K562 (cell line): ENCODE results near the gene TPM4. TPM values are rescaled to one million over a fixed set of nuclear protein-coding genes. Genes with fewer than 3 reads are reported as not detected.

Source experiments
- ATAC-seq: fragments of 200-7000 bp; cut with Tn5 transposase; 3 replicates; pipeline ENCODE4 v1.9.1; 2020; ENCODE audit warnings: moderate library complexity
- BruUV-seq: library from RNA; stranded (reverse); fragments of 400-500 nt; replicated peaks from 2 replicates; lab custom pipeline; 2021; lab: Mats Ljungman, UMichigan
- CTCF ChIA-PET: fragments of 300-600 bp; formaldehyde crosslinking; extraction: SDS; loops from one replicate; lab custom pipeline; 2021; ENCODE audit warnings: low intra/inter-chr PET ratio; lab: Yijun Ruan, JAX
- POLR2A ChIA-PET: fragments of 300-600, 350-650 bp; sonication (Branson Sonifier 250); formaldehyde crosslinking; extraction: SDS; loops from one replicate; lab custom pipeline; 2021; ENCODE audit warnings: antibody characterized with exemption, inconsistent platforms; lab: Yijun Ruan, JAX
- DNase-seq, 4 experiments: peaks; one replicate each; pipeline versions ENCODE4 v3.0.0 to v3.0.0-alpha.2; 2011 to 2018; ENCODE audit warnings: low spot score in 3 of 4, mixed read lengths in 3 of 4; ENCODE audit errors: extremely low read depth in 1 of 4
- FAIRE-seq: peaks from 2 replicates; lab custom pipeline; 2011; peaks lifted over from hg19 to GRCh38; lab: Jason Lieb, UNC
- H2AFZ ChIP-seq: 2 replicates; pipeline ENCODE4 v1.6.0; 2011; ENCODE audit warnings: low read depth, low read length, control low read depth, inconsistent platforms
- H3K27ac ChIP-seq: fragments of 200-600 bp; 3 replicates; pipeline ENCODE4 v1.8.0; 2011; ENCODE audit warnings: low read depth, mild to moderate bottlenecking, control low read depth, inconsistent platforms, low read length, moderate library complexity, mixed read lengths; ENCODE audit errors: extremely low read depth
- H3K27me3 ChIP-seq, 2 experiments: fragments of 300-600 bp in 1 of 2; 2 replicates in 1 of 2; 3 replicates in 1 of 2; pipeline versions ENCODE4 v1.6.0 to v1.8.0; 2011; ENCODE audit warnings: inconsistent platforms in 2 of 2, low read length in 2 of 2, mild to moderate bottlenecking in 1 of 2, mixed read lengths in 1 of 2, moderate library complexity in 1 of 2; ENCODE audit not compliant: control insufficient read depth in 2 of 2, insufficient read depth in 2 of 2
- H3K36me3 ChIP-seq: fragments of 300-600 bp; 3 replicates; pipeline ENCODE4 v1.8.0; 2011; ENCODE audit warnings: mild to moderate bottlenecking, low read length, inconsistent platforms; ENCODE audit not compliant: control insufficient read depth, insufficient read depth
- H3K4me1 ChIP-seq, 2 experiments: fragments of 200-600 bp in 1 of 2; replicated peaks in 1 of 2; 2 replicates in 1 of 2; 3 replicates in 1 of 2; pipeline versions ENCODE4 v1.5.1 to v1.8.0; 2011; ENCODE audit warnings: inconsistent platforms in 2 of 2, low read length in 2 of 2, mild to moderate bottlenecking in 1 of 2, mixed read lengths in 1 of 2, moderate library complexity in 1 of 2; ENCODE audit not compliant: control insufficient read depth in 2 of 2, insufficient read depth in 2 of 2
- H3K4me2 ChIP-seq: 2 replicates; pipeline ENCODE4 v1.6.1; 2011; ENCODE audit warnings: low read length, control low read depth, inconsistent platforms, mixed read lengths; ENCODE audit not compliant: insufficient read depth
- H3K4me3 ChIP-seq: fragments of 200-600 bp; sonication (generic), shearing (Covaris generic); 2 replicates; pipeline ENCODE4 v1.5.1; 2016; ENCODE audit warnings: control low read depth, inconsistent platforms
- H3K79me2 ChIP-seq: fragments of 200-600 bp; 3 replicates; pipeline ENCODE4 v1.8.0; 2011; ENCODE audit warnings: low read length, inconsistent platforms; ENCODE audit not compliant: control insufficient read depth, insufficient read depth
- H3K9ac ChIP-seq, 2 experiments: 2 replicates each; pipeline versions ENCODE4 v1.6.0 to v1.6.1; 2011; ENCODE audit warnings: low read depth in 2 of 2, low read length in 2 of 2, control low read depth in 1 of 2, inconsistent platforms in 1 of 2, mild to moderate bottlenecking in 1 of 2, mixed read lengths in 1 of 2; ENCODE audit not compliant: insufficient read depth in 1 of 2
- H3K9me1 ChIP-seq: one replicate; pipeline ENCODE4 v1.6.0; 2011; ENCODE audit warnings: inconsistent platforms, mild to moderate bottlenecking, low read length, moderate library complexity; ENCODE audit not compliant: control insufficient read depth, insufficient read depth
- H3K9me3 ChIP-seq: replicated peaks from 2 replicates; pipeline ENCODE4 v1.5.1; 2011; ENCODE audit warnings: low read depth, low read length, inconsistent platforms; ENCODE audit not compliant: control insufficient read depth, insufficient read depth
- H4K20me1 ChIP-seq: replicated peaks from 2 replicates; pipeline ENCODE4 v1.6.1; 2011; ENCODE audit warnings: low read length, inconsistent platforms, mixed read lengths; ENCODE audit not compliant: control insufficient read depth, insufficient read depth
- C11orf30 ChIP-seq: fragments of 450-650 bp; IDR thresholded peaks from 2 replicates; pipeline ENCODE4 v1.6.1; 2016; ENCODE audit warnings: low read depth, mild to moderate bottlenecking
- CREB1 ChIP-seq, 2 experiments: sonication (generic) in 1 of 2; formaldehyde crosslinking in 1 of 2; IDR thresholded peaks; 2 replicates each; pipeline versions ENCODE4 v1.6.1 to v1.8.0; 2012 to 2022; ENCODE audit warnings: inconsistent platforms in 1 of 2, mild to moderate bottlenecking in 1 of 2, missing genetic modification reagents in 1 of 2, moderate library complexity in 1 of 2
- ILK ChIP-seq: fragments of 450-650 bp; IDR thresholded peaks from 2 replicates; pipeline ENCODE4 v1.6.1; 2016; ENCODE audit warnings: missing genetic modification characterization, low read depth, mild to moderate bottlenecking, missing compliant biosample characterization, moderate library complexity, borderline replicate concordance
- MCM3 ChIP-seq: fragments of 450-650 bp; IDR thresholded peaks from 2 replicates; pipeline ENCODE4 v1.6.1; 2016
- TCF3 ChIP-seq: sonication (generic); formaldehyde crosslinking; IDR thresholded peaks from 2 replicates; pipeline ENCODE4 v1.4.0; 2020; ENCODE audit warnings: mild to moderate bottlenecking, missing genetic modification reagents
- THRB ChIP-seq: fragments of 450-650 bp; formaldehyde crosslinking; conservative IDR thresholded peaks from 2 replicates; pipeline ENCODE4 v1.4.0; 2022; ENCODE audit warnings: mild to moderate bottlenecking, missing genetic modification characterization
- ZC3H11A ChIP-seq: IDR thresholded peaks from 2 replicates; pipeline ENCODE4 v1.6.1; 2012; ENCODE audit warnings: low read depth, low read length, improper control_type of control experiment
- ZNF436 ChIP-seq: fragments of 250-450, 450-650 bp; sonication (Bioruptor Pico); formaldehyde crosslinking; IDR thresholded peaks from 2 replicates; pipeline ENCODE4 v1.7.0; 2020; ENCODE audit warnings: mild to moderate bottlenecking
- WGBS: fragments of 100-300 bp; shearing (Covaris generic); methylation state at CpG from one replicate; pipeline ENCODE4 v1.1.6; 2016; ENCODE audit warnings: low coverage, mixed read lengths; ENCODE audit not compliant: insufficient coverage; ENCODE audit errors: missing lambda C conversion rate; 5-methylcytosine and 5-hydroxymethylcytosine counted together
- in situ Hi-C: fragments of 300-500 bp; cut with MboI; formaldehyde crosslinking; loops from 4 replicates; pipeline ENCODE4 v1.15.0; 2018; ENCODE audit warnings: inconsistent platforms, mixed read lengths
- intact Hi-C: fragments of 100-400 bp; cut with micrococcal nuclease; formaldehyde crosslinking; loops from 2 replicates; pipeline ENCODE4 v1.14.2; 2022
- polyA plus RNA-seq, 8 experiments: library from polyadenylated mRNA; depleted of rRNA in 4 of 8; stranded (reverse) in 5 of 8; unstranded in 3 of 8; fragments of >200 nt; fragmentation: Nextera tagmentation in 2 of 8; fragmentation: Illumina TruSeq in 1 of 8; extraction: Ambion mirVana in 2 of 8; extraction: Trizol in 1 of 8; gene quantifications; 2 replicates each; pipeline versions ENCODE4 v1.2.1 to v1.2.3, GENCODE V29; 2011 to 2014; ENCODE audit warnings: inconsistent platforms in 1 of 8, missing spikeins in 1 of 8
- total RNA-seq, 7 experiments: library from RNA; depleted of rRNA in 6 of 7; stranded (reverse); fragments of >200 nt in 6 of 7; fragmentation: Illumina TruSeq in 2 of 7; extraction: Trizol in 2 of 7; gene quantifications; 2 replicates each; pipeline versions ENCODE4 v1.2.1 to v1.2.3, GENCODE V29; 2011 to 2021; ENCODE audit warnings: low replicate concordance in 1 of 7
- TF ChIP-seq, protein P1 (sequence below): fragments of 250-450 bp; sonication (Bioruptor Pico); IDR thresholded peaks from 2 replicates; pipeline ENCODE4 v1.4.0; 2020

The TPM4 gene
- total and polyA plus RNA-seq, 9 of the 15 experiments (the other 6 are each of a cell fraction or from before 2014, with no cell fraction given), result 28.1 to 111 (median 77.4) TPM

- Histone ChIP-seq H3K36me3 (peaks cover 70% of the 10 kb centered on the region; the same call in 2 of the 3 replicates), H3K27ac (no peak overlapping the region), H4K20me1 (no peaks in the 10 kb centered on the region), H3K9me1 (no peaks in the 10 kb centered on the region), H3K27me3 (no peaks in the 10 kb centered on the region), H3K4me3 (no peak overlapping the region), H3K4me2 (no peak overlapping the region), H3K79me2 (no peaks in the 10 kb centered on the region), H3K4me1 (no peaks in the 10 kb centered on the region), H2AFZ (no peak overlapping the region), H3K9ac (no peak overlapping the region), H3K9me3 (no peaks in the 10 kb centered on the region)
- ATAC-seq, result no peak
- CTCF ChIA-PET, result interaction anchor here (0.7 kb wide), 1 partner anchor 8 kb away, joined by 4 read pairs; no protein-coding TSS in a partner anchor
- intact Hi-C loops, result no loop called here
- POLR2A ChIA-PET, result interaction anchor here (1.1 to 7.2 kb wide), 4 partner anchors 8 to 24 kb away, joined by 3 to 67 read pairs (median 6); no protein-coding TSS in a partner anchor
- TF ChIP-seq C11orf30 (no peak), THRB (peak; percentile 6; the same call in 1 of the 2 replicates)
- in situ Hi-C loops, result no loop called here
- no peak for DNase-seq
- FAIRE-seq, result no peak
- WGBS, result 87% methylated on average over 6 of the region's 6 CpGs
- BruUV-seq, result no TSS peak
These were observed 22.1 kb downstream of the TPM4 start for GRCh38 chr19:16098416-16098768.

GRCh38 chr19:16098821-16099220 is 22.5 kb downstream of the TPM4 start:
- no peak overlapping the region for H3K4me3 ChIP-seq
- no peak overlapping the region for H3K27ac ChIP-seq
- no peak for FAIRE-seq
- H2AFZ ChIP-seq, result no peak overlapping the region
- no peaks in the 10 kb centered on the region for H3K4me1 ChIP-seq
- intact Hi-C loops (no loop called here), in situ Hi-C loops (no loop called here)
- POLR2A ChIA-PET, result interaction anchor here (1.1 to 7.2 kb wide), 4 partner anchors 8 to 25 kb away, joined by 3 to 67 read pairs (median 6); no protein-coding TSS in a partner anchor
- 91% methylated on average over 6 of the region's 6 CpGs for WGBS
- H3K79me2 ChIP-seq, result no peaks in the 10 kb centered on the region
- no peak for DNase-seq
- TF ChIP-seq ZC3H11A, result no peak
- TF ChIP-seq MCM3, result no peak
- TF ChIP-seq ILK, result no peak
- TF ChIP-seq TCF3 (CRISPR knock-in tag), result no peak
- TF ChIP-seq, protein P1, sequence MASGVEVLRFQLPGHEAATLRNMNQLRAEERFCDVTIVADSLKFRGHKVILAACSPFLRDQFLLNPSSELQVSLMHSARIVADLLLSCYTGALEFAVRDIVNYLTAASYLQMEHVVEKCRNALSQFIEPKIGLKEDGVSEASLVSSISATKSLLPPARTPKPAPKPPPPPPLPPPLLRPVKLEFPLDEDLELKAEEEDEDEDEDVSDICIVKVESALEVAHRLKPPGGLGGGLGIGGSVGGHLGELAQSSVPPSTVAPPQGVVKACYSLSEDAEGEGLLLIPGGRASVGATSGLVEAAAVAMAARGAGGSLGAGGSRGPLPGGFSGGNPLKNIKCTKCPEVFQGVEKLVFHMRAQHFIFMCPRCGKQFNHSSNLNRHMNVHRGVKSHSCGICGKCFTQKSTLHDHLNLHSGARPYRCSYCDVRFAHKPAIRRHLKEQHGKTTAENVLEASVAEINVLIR (CRISPR knock-in tag), result no peak
- TF ChIP-seq ZNF436 (CRISPR knock-in tag), result no peak
- no peak for TF ChIP-seq CREB1 (IDR thresholded peaks at IDR 0.05)
- TF ChIP-seq CREB1 (CRISPR knock-in tag; IDR thresholded peaks at IDR 0.05), result no peak
- peaks cover 68% of the 10 kb centered on the region; the same call in 2 of the 3 replicates for H3K36me3 ChIP-seq
- no peak overlapping the region for H3K4me2 ChIP-seq
- no peaks in the 10 kb centered on the region for H4K20me1 ChIP-seq
- no peak overlapping the region for H3K9ac ChIP-seq
- H3K27me3 ChIP-seq, result no peaks in the 10 kb centered on the region
- no peaks in the 10 kb centered on the region for H3K9me3 ChIP-seq
- CTCF ChIA-PET, result no interaction called here
- BruUV-seq, result no TSS peak
- no peaks in the 10 kb centered on the region for H3K9me1 ChIP-seq
- ATAC-seq, result no peak
